ENCODE measurements around the gene EHBP1L1. TPM values are rescaled to one million over a fixed set of nuclear protein-coding genes. Genes with fewer than 3 reads are reported as not detected.

EHBP1L1 gene
- total and polyA plus RNA-seq, 4 donors: 49.8 to 154 (median 91.8) TPM

DNA sequence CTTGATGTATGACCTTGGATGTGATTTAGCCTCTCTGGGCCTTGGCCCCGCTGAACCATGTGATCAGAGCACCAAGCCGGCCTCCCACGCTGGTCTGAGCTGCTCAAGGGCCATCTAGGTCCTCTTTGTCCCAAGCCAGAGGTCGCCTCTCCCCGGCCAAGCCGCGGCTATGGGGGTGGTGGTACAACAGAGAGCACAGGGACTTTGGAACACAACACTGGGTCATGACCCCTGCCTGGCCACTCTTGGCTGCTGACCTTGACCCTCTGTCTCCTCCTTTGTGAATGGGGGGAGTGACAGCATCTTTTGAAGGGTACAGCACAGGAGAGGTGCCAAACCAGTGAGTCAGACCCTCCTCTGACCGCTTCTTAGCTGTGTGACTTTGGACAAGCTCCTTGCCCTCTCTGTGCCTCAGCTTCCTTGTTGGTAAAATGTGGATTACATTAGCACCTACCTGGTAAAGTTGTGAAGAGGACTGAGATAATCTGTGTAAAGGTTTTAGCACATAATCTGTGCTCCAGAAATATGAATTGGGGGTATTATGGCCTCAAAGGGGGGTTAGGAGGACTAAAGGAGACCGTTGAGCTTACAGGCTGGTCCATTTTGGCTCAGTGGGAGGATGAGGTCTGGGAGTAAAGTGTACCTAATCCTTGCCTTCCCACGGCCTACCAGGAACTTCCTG lies 46.2 kb upstream of the EHBP1L1 start:
- H3K4me1 ChIP-seq (ENCODE audit: control insufficient read depth in 5 of 5, insufficient read depth in 5 of 5, low read length in 5 of 5): peaks cover 5 to 10% (median 7%) of the 10 kb centered on the region in 5 donors

DNA sequence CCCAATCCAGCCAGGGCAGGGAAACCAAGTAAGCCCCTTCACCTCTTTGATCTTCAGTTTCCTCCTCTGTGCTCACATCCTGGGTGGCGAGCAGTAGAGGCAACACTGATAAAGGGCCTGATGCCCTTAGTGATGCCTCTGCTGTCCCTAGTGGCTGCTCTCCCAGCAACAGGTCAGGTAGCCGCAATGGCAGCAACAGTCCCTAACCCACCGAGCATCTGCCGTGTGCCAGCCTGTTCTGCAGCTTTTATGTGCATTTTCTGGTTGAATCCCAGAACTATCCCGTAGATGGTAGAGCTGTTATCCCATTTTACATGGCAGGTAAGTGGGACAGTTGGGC lies 45.7 kb upstream of the EHBP1L1 start:
- Histone ChIP-seq H3K27me3 (ENCODE audit: control insufficient read depth in 3 of 3, insufficient read depth in 3 of 3, low read length in 2 of 3) (no peaks in the 10 kb centered on the region), H3K9ac (ENCODE audit: insufficient read depth in 1 of 2, low read length in 2 of 2) (no peak overlapping the region), H3K27ac (ENCODE audit: low read depth in 1 of 2, low read length in 1 of 2) (no peak overlapping the region), H3K36me3 (ENCODE audit: control insufficient read depth in 4 of 4, insufficient read depth in 4 of 4, low read length in 4 of 4) (peaks cover 11 to 47% (median 29%) of the 10 kb centered on the region in 4 donors), H3K4me1 (ENCODE audit: control insufficient read depth in 5 of 5, insufficient read depth in 5 of 5, low read length in 5 of 5) (peaks cover 5 to 10% (median 7%) of the 10 kb centered on the region in 5 donors), H3K4me3 (no peak overlapping the region), H3K9me3 (ENCODE audit: control insufficient read depth in 4 of 4, insufficient read depth in 3 of 4, low read length in 3 of 4) (no peaks in the 10 kb centered on the region)
- TF ChIP-seq, protein P1, sequence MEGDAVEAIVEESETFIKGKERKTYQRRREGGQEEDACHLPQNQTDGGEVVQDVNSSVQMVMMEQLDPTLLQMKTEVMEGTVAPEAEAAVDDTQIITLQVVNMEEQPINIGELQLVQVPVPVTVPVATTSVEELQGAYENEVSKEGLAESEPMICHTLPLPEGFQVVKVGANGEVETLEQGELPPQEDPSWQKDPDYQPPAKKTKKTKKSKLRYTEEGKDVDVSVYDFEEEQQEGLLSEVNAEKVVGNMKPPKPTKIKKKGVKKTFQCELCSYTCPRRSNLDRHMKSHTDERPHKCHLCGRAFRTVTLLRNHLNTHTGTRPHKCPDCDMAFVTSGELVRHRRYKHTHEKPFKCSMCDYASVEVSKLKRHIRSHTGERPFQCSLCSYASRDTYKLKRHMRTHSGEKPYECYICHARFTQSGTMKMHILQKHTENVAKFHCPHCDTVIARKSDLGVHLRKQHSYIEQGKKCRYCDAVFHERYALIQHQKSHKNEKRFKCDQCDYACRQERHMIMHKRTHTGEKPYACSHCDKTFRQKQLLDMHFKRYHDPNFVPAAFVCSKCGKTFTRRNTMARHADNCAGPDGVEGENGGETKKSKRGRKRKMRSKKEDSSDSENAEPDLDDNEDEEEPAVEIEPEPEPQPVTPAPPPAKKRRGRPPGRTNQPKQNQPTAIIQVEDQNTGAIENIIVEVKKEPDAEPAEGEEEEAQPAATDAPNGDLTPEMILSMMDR (IDR thresholded peaks at IDR 0.05; ENCODE audit: control extremely low read depth, extremely low read depth): no peak
- ATAC-seq (ENCODE audit: insufficient read depth, low FRiP score): no peak
- 87 to 88% methylated on average over 5 of the region's 5 CpGs for WGBS, 2 donors
- DNase-seq: no peak

More for the DNA sequence above, 46.2 kb upstream of the EHBP1L1 start:
- Histone ChIP-seq H3K9ac (ENCODE audit: insufficient read depth in 1 of 2, low read length in 2 of 2) (no peak overlapping the region), H3K4me3 (no peak overlapping the region), H3K27me3 (ENCODE audit: control insufficient read depth in 3 of 3, insufficient read depth in 3 of 3, low read length in 2 of 3) (no peaks in the 10 kb centered on the region), H3K36me3 (ENCODE audit: control insufficient read depth in 4 of 4, insufficient read depth in 4 of 4, low read length in 4 of 4) (peaks cover 11 to 43% (median 28%) of the 10 kb centered on the region in 4 donors), H3K27ac (ENCODE audit: low read depth in 1 of 2, low read length in 1 of 2) (no peak overlapping the region), H3K9me3 (ENCODE audit: control insufficient read depth in 4 of 4, insufficient read depth in 3 of 4, low read length in 3 of 4) (no peaks in the 10 kb centered on the region)
- DNase-seq: no peak
- TF ChIP-seq, protein P1 (IDR thresholded peaks at IDR 0.05; ENCODE audit: control extremely low read depth, extremely low read depth): no peak
- ATAC-seq (ENCODE audit: insufficient read depth, low FRiP score): no peak
- 86 to 88% methylated on average over 10 of the region's 10 CpGs for WGBS, 2 donors

DNA sequence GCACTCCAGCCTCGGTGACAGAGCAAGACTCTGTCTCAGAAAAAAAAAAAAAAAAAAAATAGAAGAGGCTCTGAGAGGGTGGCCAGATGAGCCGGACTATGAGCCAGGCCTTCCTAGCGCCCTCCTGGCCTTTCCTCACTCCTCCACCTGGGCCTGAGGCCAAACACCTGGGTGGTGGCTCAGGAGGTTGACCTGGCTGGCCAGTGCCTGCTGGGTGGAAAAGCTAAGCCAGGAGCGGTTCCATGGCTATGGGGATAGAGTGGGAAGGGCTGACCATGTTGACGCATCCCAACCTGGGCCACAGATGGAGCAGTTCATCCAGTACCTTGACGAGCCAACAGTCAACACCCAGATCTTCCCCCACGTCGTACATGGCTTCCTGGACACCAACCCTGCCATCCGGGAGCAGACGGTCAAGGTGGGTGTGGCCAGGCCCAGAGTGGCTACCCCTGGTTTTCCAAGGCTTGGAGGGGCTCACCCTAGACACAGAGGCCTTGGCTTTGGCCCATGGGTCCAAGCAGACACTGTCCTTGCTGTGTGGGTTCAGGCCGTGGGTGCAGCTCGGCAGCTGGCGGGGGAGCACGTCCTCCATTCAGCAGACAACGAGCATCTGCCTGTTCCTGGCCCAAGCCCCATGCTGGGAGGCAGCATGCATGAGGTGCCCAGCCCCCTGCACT lies 43.3 kb upstream of the EHBP1L1 start:
- no peaks in the 10 kb centered on the region for H3K9me3 ChIP-seq (ENCODE audit: control insufficient read depth in 4 of 4, insufficient read depth in 3 of 4, low read length in 3 of 4)
- no peak for ATAC-seq (ENCODE audit: insufficient read depth, low FRiP score)
- DNase-seq: no peak
- H3K36me3 ChIP-seq (ENCODE audit: control insufficient read depth in 4 of 4, insufficient read depth in 4 of 4, low read length in 4 of 4): peaks cover 11 to 64% (median 31%) of the 10 kb centered on the region in 4 donors
- H3K27me3 ChIP-seq (ENCODE audit: control insufficient read depth in 3 of 3, insufficient read depth in 3 of 3, low read length in 2 of 3): no peaks in the 10 kb centered on the region
- no peaks in the 10 kb centered on the region for H3K4me1 ChIP-seq (ENCODE audit: control insufficient read depth in 5 of 5, insufficient read depth in 5 of 5, low read length in 5 of 5)
- no peak overlapping the region for H3K4me3 ChIP-seq
- WGBS, 2 donors: 88 to 89% methylated on average over 15 of the region's 15 CpGs
- TF ChIP-seq, protein P1 (IDR thresholded peaks at IDR 0.05; ENCODE audit: control extremely low read depth, extremely low read depth): no peak
- no peak overlapping the region for H3K27ac ChIP-seq (ENCODE audit: low read depth in 1 of 2, low read length in 1 of 2)
- no peak overlapping the region for H3K9ac ChIP-seq (ENCODE audit: insufficient read depth in 1 of 2, low read length in 2 of 2)
